HCT116 (cell line): ENCODE measurements around the gene XKR8.

Source experiments
- CBX3 ChIP-seq: IDR thresholded peaks from 2 replicates; pipeline ENCODE4 v1.6.1; 2012; ENCODE audit warnings: low read depth
- POLR2A ChIP-seq: IDR thresholded peaks from 2 replicates; pipeline ENCODE4 v1.7.0; 2011; ENCODE audit warnings: borderline replicate concordance; ENCODE audit not compliant: insufficient read depth, insufficient read length; ENCODE audit errors: extremely low read depth
- YY1 ChIP-seq: IDR thresholded peaks from 2 replicates; pipeline ENCODE4 v1.6.1; 2011; ENCODE audit warnings: low read length, low read depth, moderate library complexity, mild to moderate bottlenecking; ENCODE audit not compliant: insufficient replicate concordance; ENCODE audit errors: extremely low read depth
- ZNF274 ChIP-seq: fragments of 200-500 bp; sonication (Bioruptor generic); IDR thresholded peaks from 2 replicates; pipeline ENCODE4 v1.6.1; 2014; ENCODE audit warnings: mild to moderate bottlenecking, low read depth, low read length, inconsistent platforms
- TF ChIP-seq, protein P1 (sequence below), 3 experiments: fragments of 200-600 bp in 1 of 3; sonication (generic) in 1 of 3; IDR thresholded peaks in 2 of 3; conservative IDR thresholded peaks in 1 of 3; 2 replicates each; pipeline ENCODE4 v1.5.1; 2012 to 2017; ENCODE audit warnings: low read depth in 2 of 3, low read length in 2 of 3, antibody characterized with exemption in 1 of 3, borderline replicate concordance in 1 of 3, control low read depth in 1 of 3, mild to moderate bottlenecking in 1 of 3, mixed read lengths in 1 of 3, mixed run types in 1 of 3, moderate library complexity in 1 of 3; ENCODE audit not compliant: insufficient read depth in 1 of 3
- TF ChIP-seq, protein P2 (sequence below): IDR thresholded peaks from 2 replicates; pipeline ENCODE4 v1.6.1; 2012; ENCODE audit warnings: low read depth

DNA sequence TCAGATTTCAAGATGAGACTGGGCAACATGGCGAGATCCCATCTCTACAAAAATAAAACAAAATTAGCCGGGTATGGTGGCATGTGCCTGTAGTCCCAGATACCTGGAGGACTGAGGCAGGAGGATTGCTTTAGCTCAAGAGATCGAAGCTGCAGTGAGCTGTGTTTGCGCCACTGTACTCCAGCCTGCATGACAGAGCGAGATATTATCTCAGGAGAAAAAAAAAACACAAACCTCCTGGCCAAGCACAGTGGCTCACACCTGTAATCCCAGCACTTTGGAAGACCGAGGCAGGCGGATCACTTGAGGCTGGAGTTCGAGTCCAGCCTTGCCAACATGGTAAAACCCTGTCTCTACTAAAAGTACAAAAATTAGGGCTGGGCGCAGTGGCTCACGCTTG, 42.8 kb downstream of the XKR8 start:
- TF ChIP-seq, protein P1, sequence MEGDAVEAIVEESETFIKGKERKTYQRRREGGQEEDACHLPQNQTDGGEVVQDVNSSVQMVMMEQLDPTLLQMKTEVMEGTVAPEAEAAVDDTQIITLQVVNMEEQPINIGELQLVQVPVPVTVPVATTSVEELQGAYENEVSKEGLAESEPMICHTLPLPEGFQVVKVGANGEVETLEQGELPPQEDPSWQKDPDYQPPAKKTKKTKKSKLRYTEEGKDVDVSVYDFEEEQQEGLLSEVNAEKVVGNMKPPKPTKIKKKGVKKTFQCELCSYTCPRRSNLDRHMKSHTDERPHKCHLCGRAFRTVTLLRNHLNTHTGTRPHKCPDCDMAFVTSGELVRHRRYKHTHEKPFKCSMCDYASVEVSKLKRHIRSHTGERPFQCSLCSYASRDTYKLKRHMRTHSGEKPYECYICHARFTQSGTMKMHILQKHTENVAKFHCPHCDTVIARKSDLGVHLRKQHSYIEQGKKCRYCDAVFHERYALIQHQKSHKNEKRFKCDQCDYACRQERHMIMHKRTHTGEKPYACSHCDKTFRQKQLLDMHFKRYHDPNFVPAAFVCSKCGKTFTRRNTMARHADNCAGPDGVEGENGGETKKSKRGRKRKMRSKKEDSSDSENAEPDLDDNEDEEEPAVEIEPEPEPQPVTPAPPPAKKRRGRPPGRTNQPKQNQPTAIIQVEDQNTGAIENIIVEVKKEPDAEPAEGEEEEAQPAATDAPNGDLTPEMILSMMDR (IDR thresholded peaks at IDR 0.05 in 2 of 3, conservative IDR thresholded peaks at IDR 0.05 in 1 of 3; ENCODE audit: borderline replicate concordance in 1 of 3, insufficient read depth in 1 of 3, low read depth in 2 of 3, low read length in 2 of 3): no peak
- TF ChIP-seq YY1: no peak
- TF ChIP-seq POLR2A: no peak
- no peak for TF ChIP-seq ZNF274
- TF ChIP-seq, protein P2, sequence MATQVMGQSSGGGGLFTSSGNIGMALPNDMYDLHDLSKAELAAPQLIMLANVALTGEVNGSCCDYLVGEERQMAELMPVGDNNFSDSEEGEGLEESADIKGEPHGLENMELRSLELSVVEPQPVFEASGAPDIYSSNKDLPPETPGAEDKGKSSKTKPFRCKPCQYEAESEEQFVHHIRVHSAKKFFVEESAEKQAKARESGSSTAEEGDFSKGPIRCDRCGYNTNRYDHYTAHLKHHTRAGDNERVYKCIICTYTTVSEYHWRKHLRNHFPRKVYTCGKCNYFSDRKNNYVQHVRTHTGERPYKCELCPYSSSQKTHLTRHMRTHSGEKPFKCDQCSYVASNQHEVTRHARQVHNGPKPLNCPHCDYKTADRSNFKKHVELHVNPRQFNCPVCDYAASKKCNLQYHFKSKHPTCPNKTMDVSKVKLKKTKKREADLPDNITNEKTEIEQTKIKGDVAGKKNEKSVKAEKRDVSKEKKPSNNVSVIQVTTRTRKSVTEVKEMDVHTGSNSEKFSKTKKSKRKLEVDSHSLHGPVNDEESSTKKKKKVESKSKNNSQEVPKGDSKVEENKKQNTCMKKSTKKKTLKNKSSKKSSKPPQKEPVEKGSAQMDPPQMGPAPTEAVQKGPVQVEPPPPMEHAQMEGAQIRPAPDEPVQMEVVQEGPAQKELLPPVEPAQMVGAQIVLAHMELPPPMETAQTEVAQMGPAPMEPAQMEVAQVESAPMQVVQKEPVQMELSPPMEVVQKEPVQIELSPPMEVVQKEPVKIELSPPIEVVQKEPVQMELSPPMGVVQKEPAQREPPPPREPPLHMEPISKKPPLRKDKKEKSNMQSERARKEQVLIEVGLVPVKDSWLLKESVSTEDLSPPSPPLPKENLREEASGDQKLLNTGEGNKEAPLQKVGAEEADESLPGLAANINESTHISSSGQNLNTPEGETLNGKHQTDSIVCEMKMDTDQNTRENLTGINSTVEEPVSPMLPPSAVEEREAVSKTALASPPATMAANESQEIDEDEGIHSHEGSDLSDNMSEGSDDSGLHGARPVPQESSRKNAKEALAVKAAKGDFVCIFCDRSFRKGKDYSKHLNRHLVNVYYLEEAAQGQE: no peak
- no peak for TF ChIP-seq CBX3
